ENCODE results near the gene MTF2.

Gene MTF2

DNA sequence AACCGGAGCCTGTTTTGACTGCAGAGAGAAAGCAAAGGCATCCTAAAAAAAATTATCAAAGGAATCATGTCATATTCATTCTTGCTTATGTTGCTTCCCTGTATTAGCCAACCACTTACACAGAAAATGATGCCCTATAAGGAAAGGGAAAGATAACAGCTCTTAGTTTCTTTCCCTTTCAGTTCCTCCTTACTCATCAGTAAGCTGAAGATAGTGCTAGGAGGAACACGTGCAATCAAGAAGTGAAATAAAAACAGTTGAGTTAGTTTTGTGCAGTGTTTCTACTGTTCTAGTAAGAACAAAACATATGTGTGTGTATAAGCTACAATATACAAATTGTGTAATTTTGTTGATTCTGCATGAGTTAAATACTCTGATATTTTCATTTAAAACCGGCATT is 45.3 kb upstream of the MTF2 start:
- TF ChIP-seq CTCF (IDR thresholded peaks at IDR 0.05), result no peak
- no peak overlapping the region for H3K4me3 ChIP-seq (ENCODE audit: low read depth, low read length)
- no peak overlapping the region for H3K27ac ChIP-seq
- H3K4me2 ChIP-seq (ENCODE audit: low read length), result no peak overlapping the region
- no peaks in the 10 kb centered on the region for H3K36me3 ChIP-seq (ENCODE audit: control insufficient read depth, insufficient read depth, low read length)
- no peaks in the 10 kb centered on the region for H3K4me1 ChIP-seq
- H3K9ac ChIP-seq, result no peak overlapping the region
- H3K79me2 ChIP-seq, result no peaks in the 10 kb centered on the region
- no peaks in the 10 kb centered on the region for H3K9me3 ChIP-seq (ENCODE audit: control insufficient read depth, low read length)
- H3K27me3 ChIP-seq (ENCODE audit: control insufficient read depth, insufficient read depth, low read length), result no peaks in the 10 kb centered on the region
- H2AFZ ChIP-seq, result no peak overlapping the region

DNA sequence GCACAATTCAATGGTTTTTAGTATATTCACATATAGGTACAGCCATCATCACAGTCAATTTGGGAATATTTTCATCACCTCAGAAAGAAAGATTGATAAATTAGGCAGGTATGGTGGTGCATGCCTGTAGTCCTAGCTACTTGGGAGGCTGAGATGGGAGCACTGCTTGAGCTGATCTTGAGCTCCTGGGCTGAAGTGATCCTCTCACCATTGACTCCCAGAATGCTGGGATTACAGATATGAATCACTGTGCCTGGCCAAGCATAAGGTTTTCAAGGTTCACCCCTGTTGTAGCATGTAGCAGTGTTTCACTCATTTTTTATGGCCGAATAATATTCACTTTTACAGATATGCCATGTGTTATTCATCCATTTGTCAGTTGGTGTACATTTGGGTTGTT is 44.7 kb upstream of the MTF2 start:
- H3K9ac ChIP-seq, result no peak overlapping the region
- no peak overlapping the region for H3K4me3 ChIP-seq (ENCODE audit: low read depth, low read length)
- no peaks in the 10 kb centered on the region for H3K27me3 ChIP-seq (ENCODE audit: control insufficient read depth, insufficient read depth, low read length)
- H3K9me3 ChIP-seq (ENCODE audit: control insufficient read depth, low read length), result no peaks in the 10 kb centered on the region
- no peak overlapping the region for H3K4me2 ChIP-seq (ENCODE audit: low read length)
- H3K27ac ChIP-seq, result no peak overlapping the region
- no peak overlapping the region for H2AFZ ChIP-seq
- no peaks in the 10 kb centered on the region for H3K36me3 ChIP-seq (ENCODE audit: control insufficient read depth, insufficient read depth, low read length)
- no peaks in the 10 kb centered on the region for H3K4me1 ChIP-seq
- H3K79me2 ChIP-seq, result no peaks in the 10 kb centered on the region
- no peak for TF ChIP-seq CTCF (IDR thresholded peaks at IDR 0.05)

DNA sequence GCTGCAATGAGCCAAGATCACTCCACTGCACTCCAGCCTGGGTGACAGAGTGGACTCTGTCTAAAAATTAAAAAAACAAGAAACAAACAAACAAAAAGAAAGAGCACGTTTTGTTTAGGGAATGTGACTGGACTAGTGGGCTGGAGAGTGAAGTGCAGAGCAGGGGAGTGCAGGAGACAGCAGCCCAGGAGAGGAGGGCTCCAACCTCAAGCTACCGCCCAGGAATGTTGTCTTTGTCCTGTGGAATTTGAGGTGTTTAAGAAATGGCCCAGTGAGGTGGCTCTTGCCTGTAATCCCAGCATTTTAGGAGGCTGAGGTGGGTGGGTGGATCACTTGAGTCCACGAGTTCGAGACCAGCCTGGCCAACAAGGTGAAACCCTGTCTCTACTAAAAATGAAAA is 42.4 kb upstream of the MTF2 start:
- Histone ChIP-seq H3K27me3 (ENCODE audit: control insufficient read depth, insufficient read depth, low read length) (no peaks in the 10 kb centered on the region), H2AFZ (no peak overlapping the region), H3K9me3 (ENCODE audit: control insufficient read depth, low read length) (no peaks in the 10 kb centered on the region), H3K79me2 (no peaks in the 10 kb centered on the region), H3K27ac (no peak overlapping the region), H3K4me2 (ENCODE audit: low read length) (no peak overlapping the region), H3K36me3 (ENCODE audit: control insufficient read depth, insufficient read depth, low read length) (no peaks in the 10 kb centered on the region), H3K4me3 (ENCODE audit: low read depth, low read length) (no peak overlapping the region), H3K9ac (no peak overlapping the region), H3K4me1 (no peaks in the 10 kb centered on the region)
- TF ChIP-seq CTCF (IDR thresholded peaks at IDR 0.05), result no peak

GRCh38 chr1:93042187-93043056 is 36.7 kb upstream of the MTF2 start:
- H3K27me3 ChIP-seq (ENCODE audit: control insufficient read depth, insufficient read depth, low read length), result no peaks in the 10 kb centered on the region

More at GRCh38 chr1:93042187-93043056, 36.7 kb upstream of the MTF2 start:
- H3K79me2 ChIP-seq, result no peaks in the 10 kb centered on the region
- H2AFZ ChIP-seq, result no peak overlapping the region
- H3K36me3 ChIP-seq (ENCODE audit: control insufficient read depth, insufficient read depth, low read length), result no peaks in the 10 kb centered on the region
- no peak overlapping the region for H3K4me2 ChIP-seq (ENCODE audit: low read length)
- no peak overlapping the region for H3K9ac ChIP-seq
- no peak overlapping the region for H3K27ac ChIP-seq
- H3K9me3 ChIP-seq (ENCODE audit: control insufficient read depth, low read length), result no peaks in the 10 kb centered on the region
- H3K4me3 ChIP-seq (ENCODE audit: low read depth, low read length), result no peak overlapping the region
- TF ChIP-seq CTCF (IDR thresholded peaks at IDR 0.05), result no peak
- H3K4me1 ChIP-seq, result no peaks in the 10 kb centered on the region

Measured in parathyroid adenoma (tissue), 2 donors.